Vagina (tissue), 2 donors: Measurements from ENCODE around the gene XPNPEP2.

Experiments
- POLR2AphosphoS5 ChIP-seq, 2 donors: sonication (generic); formaldehyde crosslinking; IDR thresholded peaks; one replicate each; pipeline ENCODE4 v1.9.0; 2017; ENCODE audit warnings: antibody characterized with exemption in 2 of 2, mild to moderate bottlenecking in 2 of 2, low read depth in 1 of 2; ENCODE audit not compliant: insufficient read depth in 1 of 2
- TF ChIP-seq, protein P1 (sequence below), 3 experiments: fragments of 450-650 bp in 2 of 3; fragments of 200-600 bp in 1 of 3; sonication (generic) in 1 of 3; IDR thresholded peaks; one replicate each; pipeline ENCODE4 v1.5.1; 2017 to 2019; ENCODE audit warnings: antibody characterized with exemption in 3 of 3, mild to moderate bottlenecking in 2 of 3, moderate library complexity in 2 of 3

DNA sequence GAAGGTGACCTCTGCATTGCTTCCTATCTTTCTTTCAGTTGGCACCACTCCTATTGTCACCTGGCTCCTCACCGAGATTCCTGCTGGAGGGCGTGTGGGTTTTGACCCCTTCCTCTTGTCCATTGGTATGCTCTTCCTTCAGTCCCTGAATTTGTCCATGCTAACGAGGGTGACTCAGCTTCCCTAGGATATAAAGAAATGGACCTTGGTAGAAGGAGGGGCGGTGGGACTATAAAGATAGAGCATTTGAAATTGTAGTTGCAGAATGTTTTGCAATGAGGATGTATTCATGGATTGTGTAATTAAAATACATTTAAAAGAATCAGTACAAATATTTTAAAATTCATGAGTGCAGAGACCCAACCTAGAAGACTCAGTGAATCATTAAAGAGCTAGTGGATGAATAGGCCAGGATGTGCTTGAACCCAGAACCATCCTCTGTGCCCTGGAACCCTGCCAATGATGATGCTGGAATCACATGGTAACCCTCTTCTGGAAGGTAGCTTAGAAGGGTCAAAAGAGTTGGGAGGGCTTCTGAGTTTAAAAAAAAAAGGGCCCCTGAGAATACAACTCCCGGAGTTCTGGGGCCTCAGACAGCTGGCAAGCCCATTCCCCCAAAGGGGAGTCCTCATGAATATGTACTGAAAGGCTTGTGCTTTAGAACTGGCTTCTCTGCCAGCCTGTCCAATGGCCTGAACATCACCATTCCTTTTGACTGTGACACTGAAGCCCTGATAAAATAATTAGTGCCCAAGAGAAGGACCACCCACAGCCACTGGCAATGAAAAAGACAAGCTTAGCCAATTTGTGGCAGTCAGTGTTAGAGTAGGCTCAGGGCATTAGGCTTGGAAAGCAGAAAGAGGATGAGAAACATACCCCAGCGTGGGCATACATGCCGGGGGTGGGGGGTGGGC lies 8.0 kb downstream of the XPNPEP2 start:
- TF ChIP-seq, protein P1, sequence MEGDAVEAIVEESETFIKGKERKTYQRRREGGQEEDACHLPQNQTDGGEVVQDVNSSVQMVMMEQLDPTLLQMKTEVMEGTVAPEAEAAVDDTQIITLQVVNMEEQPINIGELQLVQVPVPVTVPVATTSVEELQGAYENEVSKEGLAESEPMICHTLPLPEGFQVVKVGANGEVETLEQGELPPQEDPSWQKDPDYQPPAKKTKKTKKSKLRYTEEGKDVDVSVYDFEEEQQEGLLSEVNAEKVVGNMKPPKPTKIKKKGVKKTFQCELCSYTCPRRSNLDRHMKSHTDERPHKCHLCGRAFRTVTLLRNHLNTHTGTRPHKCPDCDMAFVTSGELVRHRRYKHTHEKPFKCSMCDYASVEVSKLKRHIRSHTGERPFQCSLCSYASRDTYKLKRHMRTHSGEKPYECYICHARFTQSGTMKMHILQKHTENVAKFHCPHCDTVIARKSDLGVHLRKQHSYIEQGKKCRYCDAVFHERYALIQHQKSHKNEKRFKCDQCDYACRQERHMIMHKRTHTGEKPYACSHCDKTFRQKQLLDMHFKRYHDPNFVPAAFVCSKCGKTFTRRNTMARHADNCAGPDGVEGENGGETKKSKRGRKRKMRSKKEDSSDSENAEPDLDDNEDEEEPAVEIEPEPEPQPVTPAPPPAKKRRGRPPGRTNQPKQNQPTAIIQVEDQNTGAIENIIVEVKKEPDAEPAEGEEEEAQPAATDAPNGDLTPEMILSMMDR (IDR thresholded peaks at IDR 0.05): no peak
- no peak for TF ChIP-seq POLR2AphosphoS5 (IDR thresholded peaks at IDR 0.05; ENCODE audit: insufficient read depth in 1 of 2, low read depth in 1 of 2)
